Psoas muscle (tissue), 8 donors: Measurements from ENCODE around the gene LY6G6C. TPM values are rescaled to one million over a fixed set of nuclear protein-coding genes. Genes with fewer than 3 reads are reported as not detected.

Source experiments
- ATAC-seq, 4 donors: fragments of 200-7000 bp; cut with Tn5 transposase; one replicate each; pipeline ENCODE4 v1.9.1; 2020; ENCODE audit warnings: moderate library complexity in 3 of 4, mild to moderate bottlenecking in 2 of 4
- DNase-seq, 2 donors: peaks; one replicate each; pipeline ENCODE4 v3.0.0-alpha.2; 2020
- H3K27ac ChIP-seq: fragments of 200-600 bp; one replicate; pipeline ENCODE4 v1.8.0; 2022
- H3K27me3 ChIP-seq, 3 donors: fragments of 200-600 bp in 1 of 3; one replicate each; pipeline versions ENCODE4 v1.6.1 to v1.8.0; 2013 to 2022; ENCODE audit warnings: low read length in 2 of 3, mild to moderate bottlenecking in 2 of 3, moderate library complexity in 1 of 3; ENCODE audit not compliant: insufficient read depth in 3 of 3
- H3K36me3 ChIP-seq, 2 donors: fragments of 200-600 bp in 1 of 2; one replicate each; pipeline versions ENCODE4 v1.6.1 to v1.8.0; 2013 to 2022; ENCODE audit warnings: low read depth in 1 of 2, mild to moderate bottlenecking in 1 of 2, moderate library complexity in 1 of 2; ENCODE audit not compliant: insufficient read depth in 1 of 2
- H3K4me1 ChIP-seq: fragments of 200-600 bp; one replicate; pipeline ENCODE4 v1.8.0; 2022
- H3K4me3 ChIP-seq: fragments of 200-600 bp; one replicate; pipeline ENCODE4 v1.8.0; 2022; ENCODE audit warnings: mild to moderate bottlenecking
- H3K9me3 ChIP-seq: fragments of 200-600 bp; one replicate; pipeline ENCODE4 v1.8.0; 2022
- WGBS, 3 donors: extraction: QIAGEN DNeasy Blood & Tissue Kit; methylation state at CpG; one replicate each; pipeline versions ENCODE4 v1.1.6 to v1.1.7; 2013; 5-methylcytosine and 5-hydroxymethylcytosine counted together
- intact Hi-C, 2 donors: fragments of 100-400 bp; cut with DNase I; formaldehyde crosslinking; loops; one replicate each; pipeline versions ENCODE4 v1.11.0 to v1.14.2; 2022
- polyA plus RNA-seq, 3 donors: library from polyadenylated mRNA; stranded (reverse); fragments of 200-250 nt; gene quantifications; one replicate each; pipeline ENCODE4 v1.2.3, GENCODE V29; 2013
- total RNA-seq, 4 donors: library from RNA; stranded (reverse); fragmentation: NEBNext Ultra II Directional in 2 of 4; extraction: Animal tissue kit (Norgen Biotek cat#: 25700) in 2 of 4; gene quantifications; one replicate each; pipeline versions ENCODE4 v1.2.1 to v1.2.4, GENCODE V29; 2021 to 2023
- TF ChIP-seq, protein P1 (sequence below): fragments of 200-600 bp; IDR thresholded peaks from one replicate; pipeline ENCODE4 v1.8.0; 2022; ENCODE audit warnings: antibody characterized with exemption
- donor health status: healthy with polysubstance abuse.
- donor health status: DM: no; HTN: no; CAD: no; lungs with moderate emphysema.
- donor health status: Bipolar disorder and iron deficiency.
- donor health status: healthy.
- donor health status: DM: yes; HTN: yes; CAD: no.
- donor health status: DM: no; HTN: no; CAD: no.
- donor health status: DM: no; HTN: no; CAD: no.
- donor health status: DM: yes; HTN: yes; CAD: no.

The LY6G6C gene
- total and polyA plus RNA-seq, 7 donors, result not detected

GRCh38 chr6:31676322-31676903, 45.1 kb downstream of the LY6G6C start:
- intact Hi-C loops, result no loop called here
- Histone ChIP-seq H3K4me1 (peaks cover 8% of the 10 kb centered on the region), H3K36me3 (peaks cover 0 to 34% of the 10 kb centered on the region in 2 donors), H3K27ac (no peak overlapping the region), H3K27me3 (no peaks in the 10 kb centered on the region), H3K9me3 (no peaks in the 10 kb centered on the region), H3K4me3 (no peak overlapping the region)
- TF ChIP-seq, protein P1, sequence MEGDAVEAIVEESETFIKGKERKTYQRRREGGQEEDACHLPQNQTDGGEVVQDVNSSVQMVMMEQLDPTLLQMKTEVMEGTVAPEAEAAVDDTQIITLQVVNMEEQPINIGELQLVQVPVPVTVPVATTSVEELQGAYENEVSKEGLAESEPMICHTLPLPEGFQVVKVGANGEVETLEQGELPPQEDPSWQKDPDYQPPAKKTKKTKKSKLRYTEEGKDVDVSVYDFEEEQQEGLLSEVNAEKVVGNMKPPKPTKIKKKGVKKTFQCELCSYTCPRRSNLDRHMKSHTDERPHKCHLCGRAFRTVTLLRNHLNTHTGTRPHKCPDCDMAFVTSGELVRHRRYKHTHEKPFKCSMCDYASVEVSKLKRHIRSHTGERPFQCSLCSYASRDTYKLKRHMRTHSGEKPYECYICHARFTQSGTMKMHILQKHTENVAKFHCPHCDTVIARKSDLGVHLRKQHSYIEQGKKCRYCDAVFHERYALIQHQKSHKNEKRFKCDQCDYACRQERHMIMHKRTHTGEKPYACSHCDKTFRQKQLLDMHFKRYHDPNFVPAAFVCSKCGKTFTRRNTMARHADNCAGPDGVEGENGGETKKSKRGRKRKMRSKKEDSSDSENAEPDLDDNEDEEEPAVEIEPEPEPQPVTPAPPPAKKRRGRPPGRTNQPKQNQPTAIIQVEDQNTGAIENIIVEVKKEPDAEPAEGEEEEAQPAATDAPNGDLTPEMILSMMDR, result no peak
- ATAC-seq (no peak), DNase-seq (no peak)
- WGBS, 3 donors, result 72 to 95% (median 81%) methylated on average over 4 of the region's 4 CpGs

GRCh38 chr6:31669676-31670075, 51.9 kb downstream of the LY6G6C start, which contains the start of gene LY6G5B:
LY6G5B (plus strand) TSS chr6:31669976; CDS start chr6:31670951, 975 bp downstream.
- intact Hi-C loops, result loop anchor here in 1 of 2 donors (5.0 kb wide), 2 partner anchors 68 to 283 kb away; partner anchors contain the start of gene CLIC1
- Histone ChIP-seq H3K4me1 (peaks cover 16% of the 10 kb centered on the region), H3K27ac (no peak within 1 kb of the TSS), H3K9me3 (no peaks in the 10 kb centered on the region), H3K4me3 (no peak within 1 kb of the TSS), H3K27me3 (no peaks in the 10 kb centered on the region), H3K36me3 (peaks cover 13 to 77% of the 10 kb centered on the region in 2 donors)
- WGBS, 3 donors, result 80 to 86% (median 82%) methylated on average over 8 of the region's 8 CpGs
- TF ChIP-seq, protein P1, result no peak
- DNase-seq (no peak), ATAC-seq (no peak)

Other genes with a start within 250 kb of the LY6G6C start
Only the 30 nearest of the 41 such genes appear.
- not detected for gene LTA, start 149.5 kb downstream of the LY6G6C start, total RNA-seq
- under 1 TPM in 2 of 3 donors, not detected in 1; 0.05 to 0.10 TPM for gene LTA, start 149.5 kb downstream of the LY6G6C start, polyA plus RNA-seq
- gene TNF, start 146.2 kb downstream of the LY6G6C start, total RNA-seq, result under 1 TPM in 3 of 4 donors, not detected in 1; 0.34 to 0.81 (median 0.61) TPM
- under 1 TPM in 2 of 3 donors, not detected in 1; 0.09 TPM for gene TNF, start 146.2 kb downstream of the LY6G6C start, polyA plus RNA-seq
- under 1 TPM; 0.69 to 0.79 (median 0.74) TPM for gene LTB, start 139.3 kb downstream of the LY6G6C start, total RNA-seq
- 1 to 10 TPM in 1 of 3 donors, under 1 TPM in 2; 0.08 to 1.0 (median 0.17) TPM for gene LTB, start 139.3 kb downstream of the LY6G6C start, polyA plus RNA-seq
- gene LST1, start 135.5 kb downstream of the LY6G6C start, total RNA-seq, result 1 to 10 TPM; 1.8 to 5.6 (median 3.1) TPM
- 1 to 10 TPM; 1.2 to 1.8 (median 1.7) TPM for gene LST1, start 135.5 kb downstream of the LY6G6C start, polyA plus RNA-seq
- not detected for gene NCR3, start 128.7 kb downstream of the LY6G6C start, total RNA-seq
- gene NCR3, start 128.7 kb downstream of the LY6G6C start, polyA plus RNA-seq, result under 1 TPM in 2 of 3 donors, not detected in 1; 0.08 to 0.20 TPM
- 1 to 10 TPM; 2.6 to 9.5 (median 4.6) TPM for gene AIF1, start 106.5 kb downstream of the LY6G6C start, total RNA-seq
- gene AIF1, start 106.5 kb downstream of the LY6G6C start, polyA plus RNA-seq, result 10 to 100 TPM in 1 of 3 donors, 1 to 10 TPM in 2; 4.9 to 11.3 (median 5.7) TPM
- gene PRRC2A, start 101.0 kb downstream of the LY6G6C start, total RNA-seq, result 100 to 1,000 TPM in 1 of 4 donors, 10 to 100 TPM in 3; 80.1 to 116 (median 81.7) TPM
- 100 to 1,000 TPM in 1 of 3 donors, 10 to 100 TPM in 2; 60.2 to 119 (median 65.3) TPM for gene PRRC2A, start 101.0 kb downstream of the LY6G6C start, polyA plus RNA-seq
- 100 to 1,000 TPM; 317 to 370 (median 341) TPM for gene BAG6, start 69.1 kb downstream of the LY6G6C start, total RNA-seq
- 100 to 1,000 TPM; 294 to 419 (median 302) TPM for gene BAG6, start 69.1 kb downstream of the LY6G6C start, polyA plus RNA-seq
- gene APOM, start 65.9 kb downstream of the LY6G6C start, total RNA-seq, result 1 to 10 TPM; 1.9 to 3.0 (median 2.3) TPM
- gene APOM, start 65.9 kb downstream of the LY6G6C start, polyA plus RNA-seq, result 1 to 10 TPM; 1.8 to 3.5 (median 2.0) TPM
- gene C6orf47, start 61.0 kb downstream of the LY6G6C start, total RNA-seq, result 10 to 100 TPM; 13.5 to 21.2 (median 16.1) TPM
- 10 to 100 TPM; 19.4 to 36.0 (median 22.9) TPM for gene C6orf47, start 61.0 kb downstream of the LY6G6C start, polyA plus RNA-seq
- 10 to 100 TPM; 13.6 to 22.6 (median 15.3) TPM for gene GPANK1, start 56.7 kb downstream of the LY6G6C start, total RNA-seq
- 10 to 100 TPM; 23.5 to 49.7 (median 24.2) TPM for gene GPANK1, start 56.7 kb downstream of the LY6G6C start, polyA plus RNA-seq
- 100 to 1,000 TPM; 102 to 129 (median 103) TPM for gene CSNK2B, start 55.7 kb downstream of the LY6G6C start, total RNA-seq
- gene CSNK2B, start 55.7 kb downstream of the LY6G6C start, polyA plus RNA-seq, result 100 to 1,000 TPM; 151 to 208 (median 160) TPM
- gene LY6G5B, start 51.8 kb downstream of the LY6G6C start, total RNA-seq, result 1 to 10 TPM; 1.7 to 8.4 (median 3.0) TPM
- 1 to 10 TPM; 2.5 to 2.9 (median 2.9) TPM for gene LY6G5B, start 51.8 kb downstream of the LY6G6C start, polyA plus RNA-seq
- gene LY6G5C, start 40.7 kb downstream of the LY6G6C start, total RNA-seq, result 1 to 10 TPM in 3 of 4 donors, under 1 TPM in 1; 0.75 to 3.2 (median 2.3) TPM
- 1 to 10 TPM; 1.4 to 2.3 (median 1.9) TPM for gene LY6G5C, start 40.7 kb downstream of the LY6G6C start, polyA plus RNA-seq
- gene ABHD16A, start 18.4 kb downstream of the LY6G6C start, total RNA-seq, result 10 to 100 TPM; 26.6 to 36.5 (median 30.5) TPM
- gene ABHD16A, start 18.4 kb downstream of the LY6G6C start, polyA plus RNA-seq, result 10 to 100 TPM; 34.4 to 56.6 (median 50.0) TPM
- not detected for gene LY6G6F, start 14.9 kb downstream of the LY6G6C start, total RNA-seq
- gene LY6G6F, start 14.9 kb downstream of the LY6G6C start, polyA plus RNA-seq, result under 1 TPM in 1 of 3 donors, not detected in 2; 0.05 TPM
- not detected for gene LY6G6D, start 6.4 kb downstream of the LY6G6C start, total RNA-seq
- gene LY6G6D, start 6.4 kb downstream of the LY6G6C start, polyA plus RNA-seq, result not detected
- under 1 TPM; 0.10 to 0.37 (median 0.22) TPM for gene MPIG6B, start 1.6 kb upstream of the LY6G6C start, total RNA-seq
- under 1 TPM in 1 of 3 donors, not detected in 2; 0.04 TPM for gene MPIG6B, start 1.6 kb upstream of the LY6G6C start, polyA plus RNA-seq
- 10 to 100 TPM in 2 of 4 donors, 1 to 10 TPM in 2; 8.4 to 16.2 (median 10.2) TPM for gene DDAH2, start 7.6 kb upstream of the LY6G6C start, total RNA-seq
- gene DDAH2, start 7.6 kb upstream of the LY6G6C start, polyA plus RNA-seq, result 10 to 100 TPM in 2 of 3 donors, 1 to 10 TPM in 1; 6.3 to 13.8 (median 11.3) TPM
- gene CLIC1, start 14.8 kb upstream of the LY6G6C start, total RNA-seq, result 10 to 100 TPM; 29.1 to 51.2 (median 41.9) TPM
- gene CLIC1, start 14.8 kb upstream of the LY6G6C start, polyA plus RNA-seq, result 10 to 100 TPM; 20.6 to 85.9 (median 35.1) TPM
- 1 to 10 TPM; 1.7 to 3.0 (median 1.8) TPM for gene MSH5, start 18.3 kb upstream of the LY6G6C start, total RNA-seq
- 1 to 10 TPM; 1.4 to 2.7 (median 1.7) TPM for gene MSH5, start 18.3 kb upstream of the LY6G6C start, polyA plus RNA-seq
- under 1 TPM in 1 of 4 donors, not detected in 3; 0.59 TPM for gene SAPCD1, start 40.9 kb upstream of the LY6G6C start, total RNA-seq
- under 1 TPM; 0.13 to 0.78 (median 0.23) TPM for gene SAPCD1, start 40.9 kb upstream of the LY6G6C start, polyA plus RNA-seq
- gene VWA7, start 55.6 kb upstream of the LY6G6C start, total RNA-seq, result 1 to 10 TPM; 5.2 to 8.0 (median 7.5) TPM
- gene VWA7, start 55.6 kb upstream of the LY6G6C start, polyA plus RNA-seq, result 1 to 10 TPM in 2 of 3 donors, under 1 TPM in 1; 0.76 to 3.5 (median 1.8) TPM
- 100 to 1,000 TPM in 1 of 4 donors, 10 to 100 TPM in 3; 53.2 to 108 (median 76.1) TPM for gene VARS1, start 74.0 kb upstream of the LY6G6C start, total RNA-seq
- gene VARS1, start 74.0 kb upstream of the LY6G6C start, polyA plus RNA-seq, result 10 to 100 TPM; 43.9 to 70.4 (median 57.4) TPM
- gene LSM2, start 85.2 kb upstream of the LY6G6C start, total RNA-seq, result 10 to 100 TPM; 19.5 to 42.9 (median 28.7) TPM
- gene LSM2, start 85.2 kb upstream of the LY6G6C start, polyA plus RNA-seq, result 10 to 100 TPM; 35.3 to 92.1 (median 44.2) TPM
- gene HSPA1L, start 93.5 kb upstream of the LY6G6C start, total RNA-seq, result 1 to 10 TPM; 2.5 to 6.2 (median 4.4) TPM
- 10 to 100 TPM in 1 of 3 donors, 1 to 10 TPM in 1, under 1 TPM in 1; 0.86 to 23.1 (median 3.3) TPM for gene HSPA1L, start 93.5 kb upstream of the LY6G6C start, polyA plus RNA-seq
- 100 to 1,000 TPM; 241 to 940 (median 407) TPM for gene HSPA1A, start 93.8 kb upstream of the LY6G6C start, total RNA-seq
- 100 to 1,000 TPM in 2 of 3 donors, 10 to 100 TPM in 1; 37.1 to 319 (median 203) TPM for gene HSPA1A, start 93.8 kb upstream of the LY6G6C start, polyA plus RNA-seq
- gene HSPA1B, start 106.0 kb upstream of the LY6G6C start, total RNA-seq, result 100 to 1,000 TPM; 199 to 721 (median 347) TPM
- gene HSPA1B, start 106.0 kb upstream of the LY6G6C start, polyA plus RNA-seq, result 100 to 1,000 TPM in 2 of 3 donors, 10 to 100 TPM in 1; 19.4 to 148 (median 104) TPM
- gene NEU1, start 141.1 kb upstream of the LY6G6C start, total RNA-seq, result 10 to 100 TPM; 14.2 to 20.6 (median 18.6) TPM
- 10 to 100 TPM; 25.2 to 39.8 (median 29.4) TPM for gene NEU1, start 141.1 kb upstream of the LY6G6C start, polyA plus RNA-seq
- under 1 TPM in 2 of 4 donors, not detected in 2; 0.23 to 0.24 TPM for gene SLC44A4, start 157.3 kb upstream of the LY6G6C start, total RNA-seq
- gene SLC44A4, start 157.3 kb upstream of the LY6G6C start, polyA plus RNA-seq, result under 1 TPM; 0.03 to 0.14 (median 0.08) TPM